ENCODE data around the gene TUBB2A. TPM values are rescaled to one million over a fixed set of nuclear protein-coding genes. Genes with fewer than 3 reads are reported as not detected.

The TUBB2A gene
- total and polyA plus RNA-seq, 2 of the 13 experiments (the other 11 are each of a cell fraction or from before 2014, with no cell fraction given): 35.3 to 106 TPM

- TF ChIP-seq BCL3 (CRISPR knock-in tag; IDR thresholded peaks at IDR 0.05): peak; percentile 82
- TF ChIP-seq ZNF318 (CRISPR knock-in tag; IDR thresholded peaks at IDR 0.05): no peak
- TF ChIP-seq ZFAT (CRISPR knock-in tag; conservative IDR thresholded peaks at IDR 0.05): 0 out of 2 replicates have a peak, but pooled peaks have one; percentile 49
- no peak; the same call in 1 of the 2 replicates for TF ChIP-seq ZNF383 (CRISPR knock-in tag; IDR thresholded peaks at IDR 0.05; ENCODE audit: borderline replicate concordance)
- no peak for TF ChIP-seq HOXA7 (CRISPR knock-in tag; IDR thresholded peaks at IDR 0.05)
- no peak for TF ChIP-seq DMTF1 (CRISPR knock-in tag; IDR thresholded peaks at IDR 0.05)
- TF ChIP-seq ZNF441 (CRISPR knock-in tag; IDR thresholded peaks at IDR 0.05; ENCODE audit: borderline replicate concordance): peak; percentile 83; the same call in 1 of the 2 replicates
- TF ChIP-seq ZNF282 (IDR thresholded peaks at IDR 0.05; ENCODE audit: partially characterized antibody): no peak
- TF ChIP-seq SIX1 (CRISPR knock-in tag; IDR thresholded peaks at IDR 0.05; ENCODE audit: borderline replicate concordance): 0 out of 2 replicates have a peak, but pooled peaks have one; percentile 22
- peak; percentile 98; the same call in 1 of the 2 replicates for TF ChIP-seq ZFP36L1 (CRISPR knock-in tag; IDR thresholded peaks at IDR 0.05)
- TF ChIP-seq PLRG1 (conservative IDR thresholded peaks at IDR 0.05): no peak
- peak; percentile 34 for TF ChIP-seq U2AF1 (optimal IDR thresholded peaks at IDR 0.05; ENCODE audit: low read depth, low read length)
- TF ChIP-seq ZNF24 (IDR thresholded peaks at IDR 0.05): peak; percentile 56; the same call in 1 of the 2 replicates
- TF ChIP-seq NPAS2 (CRISPR knock-in tag; IDR thresholded peaks at IDR 0.05; ENCODE audit: borderline replicate concordance): no peak
- TF ChIP-seq RBAK (CRISPR knock-in tag; IDR thresholded peaks at IDR 0.05): no peak
- TF ChIP-seq TEF (CRISPR knock-in tag; IDR thresholded peaks at IDR 0.05): no peak
- no peak for TF ChIP-seq NFE2L2 (IDR thresholded peaks at IDR 0.05; ENCODE audit: low read length)
These were observed at the start of gene TUBB2A (continued) for GRCh38 chr6:3157131-3157933.

Data from HepG2 (cell line).